ENCODE results near the gene ZDHHC16. TPM values are rescaled to one million over a fixed set of nuclear protein-coding genes. Genes with fewer than 3 reads are reported as not detected.

Gene ZDHHC16
- total RNA-seq, 2 experiments from 2014 or later, result 31.0 to 38.4 TPM

DNA sequence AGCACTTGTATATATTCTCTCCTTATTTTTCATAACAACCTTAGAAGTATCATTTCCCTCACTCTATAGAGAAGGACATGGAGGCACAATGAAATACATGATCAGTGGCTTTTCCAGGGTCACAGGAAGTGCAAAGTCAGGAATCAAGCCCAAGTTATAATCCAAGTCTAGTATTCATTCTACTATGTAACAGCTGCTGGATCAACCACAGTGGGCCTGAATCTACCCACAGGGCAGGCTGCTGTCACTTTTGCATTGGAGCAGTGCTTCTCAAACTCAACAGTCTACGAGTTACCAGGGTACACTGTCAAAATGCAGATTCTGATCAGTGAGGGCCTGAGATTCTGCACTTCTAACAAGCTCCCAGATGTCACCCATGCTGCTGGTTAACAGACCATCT lies 18.3 kb downstream of the ZDHHC16 start:
- H3K36me3 ChIP-seq (ENCODE audit: insufficient read depth, low read length), result peaks cover 98% of the 10 kb centered on the region
- no peak overlapping the region for H2AFZ ChIP-seq (ENCODE audit: low read length)
- H3K4me2 ChIP-seq (ENCODE audit: low read length), result no peak overlapping the region
- no peak for DNase-seq (ENCODE audit: low spot score)
- CTCF ChIA-PET (ENCODE audit: unreplicated experiment), result no interaction called here
- no peaks in the 10 kb centered on the region for H3K9me2 ChIP-seq (ENCODE audit: insufficient read depth, low read length)
- intact Hi-C loops (cut with micrococcal nuclease; ENCODE audit: unreplicated experiment), result loop anchor here (5.0 kb wide), 1 partner anchor 33 kb away; the partner anchor contains the start of genes MMS19 and UBTD1
- no peak overlapping the region for H3K27ac ChIP-seq (ENCODE audit: low read depth, low read length, poor library complexity, severe bottlenecking)
- no TSS peak for BruUV-seq (replicated peaks)
- POLR2A ChIA-PET, result no interaction called here
- no peaks in the 10 kb centered on the region for H4K20me1 ChIP-seq (ENCODE audit: insufficient read depth, low read length)
- H3K79me2 ChIP-seq (ENCODE audit: insufficient read depth, low read depth, low read length), result no peaks in the 10 kb centered on the region
- TF ChIP-seq, protein P1, sequence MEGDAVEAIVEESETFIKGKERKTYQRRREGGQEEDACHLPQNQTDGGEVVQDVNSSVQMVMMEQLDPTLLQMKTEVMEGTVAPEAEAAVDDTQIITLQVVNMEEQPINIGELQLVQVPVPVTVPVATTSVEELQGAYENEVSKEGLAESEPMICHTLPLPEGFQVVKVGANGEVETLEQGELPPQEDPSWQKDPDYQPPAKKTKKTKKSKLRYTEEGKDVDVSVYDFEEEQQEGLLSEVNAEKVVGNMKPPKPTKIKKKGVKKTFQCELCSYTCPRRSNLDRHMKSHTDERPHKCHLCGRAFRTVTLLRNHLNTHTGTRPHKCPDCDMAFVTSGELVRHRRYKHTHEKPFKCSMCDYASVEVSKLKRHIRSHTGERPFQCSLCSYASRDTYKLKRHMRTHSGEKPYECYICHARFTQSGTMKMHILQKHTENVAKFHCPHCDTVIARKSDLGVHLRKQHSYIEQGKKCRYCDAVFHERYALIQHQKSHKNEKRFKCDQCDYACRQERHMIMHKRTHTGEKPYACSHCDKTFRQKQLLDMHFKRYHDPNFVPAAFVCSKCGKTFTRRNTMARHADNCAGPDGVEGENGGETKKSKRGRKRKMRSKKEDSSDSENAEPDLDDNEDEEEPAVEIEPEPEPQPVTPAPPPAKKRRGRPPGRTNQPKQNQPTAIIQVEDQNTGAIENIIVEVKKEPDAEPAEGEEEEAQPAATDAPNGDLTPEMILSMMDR (conservative IDR thresholded peaks at IDR 0.05; ENCODE audit: low read length), result no peak
- TF ChIP-seq EZH2phosphoT487 (IDR thresholded peaks at IDR 0.05; ENCODE audit: borderline replicate concordance, low read depth, low read length), result no peak
- H3K4me1 ChIP-seq (ENCODE audit: insufficient read depth, low read length, poor library complexity, severe bottlenecking), result peaks cover 10% of the 10 kb centered on the region
- H3K4me3 ChIP-seq (ENCODE audit: low read depth, low read length, poor library complexity, severe bottlenecking), result no peak overlapping the region
- H3K9me3 ChIP-seq (ENCODE audit: low read length), result no peaks in the 10 kb centered on the region

DNA sequence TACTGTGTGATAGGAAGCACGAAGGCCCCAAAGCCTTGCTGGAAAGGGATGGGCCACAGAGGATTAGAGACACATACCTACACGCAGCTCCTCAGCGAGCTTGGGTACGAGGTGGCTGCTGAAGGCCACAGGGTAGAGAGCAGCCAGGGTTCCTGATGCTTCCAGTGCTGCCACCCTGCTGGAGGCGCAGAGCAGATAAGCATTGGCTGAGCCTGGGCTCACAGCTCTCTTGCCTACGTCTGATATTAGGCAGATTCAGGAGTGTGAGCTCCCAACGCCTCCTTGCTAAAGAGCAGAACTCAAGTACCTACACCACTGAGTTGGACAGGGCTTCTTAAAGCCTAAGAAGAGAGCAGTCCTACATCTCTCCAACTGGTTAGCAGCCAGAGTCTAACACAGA lies 20.0 kb downstream of the ZDHHC16 start:
- H3K79me2 ChIP-seq (ENCODE audit: insufficient read depth, low read depth, low read length), result no peaks in the 10 kb centered on the region
- no peaks in the 10 kb centered on the region for H3K9me2 ChIP-seq (ENCODE audit: insufficient read depth, low read length)
- no peak overlapping the region for H3K27ac ChIP-seq (ENCODE audit: low read depth, low read length, poor library complexity, severe bottlenecking)
- BruUV-seq (replicated peaks), result no TSS peak
- H3K9me3 ChIP-seq (ENCODE audit: low read length), result no peaks in the 10 kb centered on the region
- TF ChIP-seq, protein P1 (conservative IDR thresholded peaks at IDR 0.05; ENCODE audit: low read length), result no peak
- no peak for TF ChIP-seq EZH2phosphoT487 (IDR thresholded peaks at IDR 0.05; ENCODE audit: borderline replicate concordance, low read depth, low read length)
- DNase-seq (ENCODE audit: low spot score), result no peak
- H3K4me1 ChIP-seq (ENCODE audit: insufficient read depth, low read length, poor library complexity, severe bottlenecking), result peaks cover 10% of the 10 kb centered on the region
- H3K36me3 ChIP-seq (ENCODE audit: insufficient read depth, low read length), result peaks cover 98% of the 10 kb centered on the region
- ChIA-PET POLR2A (interaction anchor here (0.6 kb wide), 1 partner anchor 44 kb away, joined by 6 read pairs; no protein-coding TSS in a partner anchor), CTCF (ENCODE audit: unreplicated experiment) (interaction anchor here (0.8 kb wide), 1 partner anchor 187 kb away, joined by 3 read pairs; no protein-coding TSS in a partner anchor)
- H2AFZ ChIP-seq (ENCODE audit: low read length), result no peak overlapping the region
- no peaks in the 10 kb centered on the region for H4K20me1 ChIP-seq (ENCODE audit: insufficient read depth, low read length)
- H3K4me3 ChIP-seq (ENCODE audit: low read depth, low read length, poor library complexity, severe bottlenecking), result no peak overlapping the region
- intact Hi-C loops (cut with micrococcal nuclease; ENCODE audit: unreplicated experiment), result no loop called here
- no peak overlapping the region for H3K4me2 ChIP-seq (ENCODE audit: low read length)

DNA sequence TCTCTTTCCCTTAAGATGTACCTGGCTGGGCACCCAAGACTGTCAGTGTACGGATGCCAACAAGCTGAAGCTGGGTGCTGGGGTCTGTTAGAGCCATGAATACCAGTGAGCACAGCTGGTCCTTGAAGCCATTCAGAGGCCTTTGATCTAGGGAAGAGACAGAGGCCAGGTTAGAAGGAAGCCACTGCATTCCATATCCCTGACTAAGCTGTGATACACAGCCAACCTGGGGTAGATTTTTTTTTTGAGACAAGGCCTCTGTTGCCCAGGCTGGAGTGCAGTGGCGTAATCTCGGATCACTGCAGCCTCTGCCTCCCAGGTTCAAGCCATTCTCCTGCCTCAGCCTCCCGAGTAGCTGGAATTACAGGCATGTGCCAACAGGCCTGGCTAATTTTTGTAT lies 20.8 kb downstream of the ZDHHC16 start:
- no peaks in the 10 kb centered on the region for H3K9me3 ChIP-seq (ENCODE audit: low read length)
- no peak overlapping the region for H2AFZ ChIP-seq (ENCODE audit: low read length)
- ChIA-PET POLR2A (no interaction called here), CTCF (ENCODE audit: unreplicated experiment) (interaction anchor here (0.8 kb wide), 1 partner anchor 188 kb away, joined by 3 read pairs; no protein-coding TSS in a partner anchor)
- no peak overlapping the region for H3K27ac ChIP-seq (ENCODE audit: low read depth, low read length, poor library complexity, severe bottlenecking)
- H3K36me3 ChIP-seq (ENCODE audit: insufficient read depth, low read length), result peaks cover 98% of the 10 kb centered on the region
- no peaks in the 10 kb centered on the region for H3K9me2 ChIP-seq (ENCODE audit: insufficient read depth, low read length)
- BruUV-seq (replicated peaks), result no TSS peak
- TF ChIP-seq EZH2phosphoT487 (IDR thresholded peaks at IDR 0.05; ENCODE audit: borderline replicate concordance, low read depth, low read length), result no peak
- TF ChIP-seq, protein P1 (conservative IDR thresholded peaks at IDR 0.05; ENCODE audit: low read length), result no peak
- no peaks in the 10 kb centered on the region for H3K79me2 ChIP-seq (ENCODE audit: insufficient read depth, low read depth, low read length)
- no peak for DNase-seq (ENCODE audit: low spot score)
- peaks cover 10% of the 10 kb centered on the region for H3K4me1 ChIP-seq (ENCODE audit: insufficient read depth, low read length, poor library complexity, severe bottlenecking)
- no peak overlapping the region for H3K4me2 ChIP-seq (ENCODE audit: low read length)
- intact Hi-C loops (cut with micrococcal nuclease; ENCODE audit: unreplicated experiment), result no loop called here
- H4K20me1 ChIP-seq (ENCODE audit: insufficient read depth, low read length), result no peaks in the 10 kb centered on the region
- no peak overlapping the region for H3K4me3 ChIP-seq (ENCODE audit: low read depth, low read length, poor library complexity, severe bottlenecking)

Measured in OCI-LY7 (cell line).